RWPE2 (cell line): Measurements from ENCODE around the gene INPP5A.
A peak's percentile ranks its signal among the peaks of the same experiment; 100 is the strongest.

Experiments used
- ATAC-seq: fragments of 200-7000 bp; cut with Tn5 transposase; 3 replicates; pipeline ENCODE4 v1.9.1; 2021; ENCODE audit warnings: low read depth
- DNase-seq: peaks from one replicate; pipeline ENCODE4 v3.0.0-alpha.2; 2020; ENCODE audit warnings: low spot score
- H3K27ac ChIP-seq: fragments of 450-650 bp; 2 replicates; pipeline ENCODE4 v1.5.1; 2017; ENCODE audit warnings: mild to moderate bottlenecking; ENCODE audit not compliant: poor library complexity, severe bottlenecking
- H3K27me3 ChIP-seq: fragments of 250-450 bp; sonication (Bioruptor Pico); 2 replicates; pipeline ENCODE4 v1.5.1; 2021; ENCODE audit warnings: mild to moderate bottlenecking, moderate library complexity; ENCODE audit not compliant: insufficient read depth, poor library complexity, severe bottlenecking
- H3K36me3 ChIP-seq: fragments of 250-450 bp; sonication (Bioruptor Pico); 2 replicates; pipeline ENCODE4 v1.5.1; 2020; ENCODE audit warnings: low read depth, mild to moderate bottlenecking, moderate library complexity
- H3K4me1 ChIP-seq: fragments of 250-450 bp; sonication (Bioruptor Pico); 2 replicates; pipeline ENCODE4 v1.5.1; 2021; ENCODE audit warnings: mild to moderate bottlenecking, moderate library complexity; ENCODE audit not compliant: insufficient read depth, poor library complexity, severe bottlenecking
- H3K4me3 ChIP-seq: fragments of 250-450 bp; sonication (Bioruptor Pico); 2 replicates; pipeline ENCODE4 v1.5.1; 2021; ENCODE audit warnings: mild to moderate bottlenecking, moderate library complexity; ENCODE audit not compliant: severe bottlenecking
- H3K9me3 ChIP-seq: fragments of 250-450 bp; sonication (Bioruptor Pico); 2 replicates; pipeline ENCODE4 v1.5.1; 2021; ENCODE audit warnings: mild to moderate bottlenecking, moderate library complexity; ENCODE audit not compliant: severe bottlenecking
- TF ChIP-seq, protein P1 (sequence below): fragments of 450-650 bp; IDR thresholded peaks from one replicate; pipeline ENCODE4 v1.5.1; 2017; ENCODE audit warnings: mild to moderate bottlenecking, moderate library complexity; ENCODE audit not compliant: poor library complexity, severe bottlenecking

Gene INPP5A

GRCh38 chr10:132496360-132497062, 41.1 kb upstream of the INPP5A start:
- no peaks in the 10 kb centered on the region for H3K36me3 ChIP-seq
- ATAC-seq (no peak), DNase-seq (peak; percentile 42)
- no peaks in the 10 kb centered on the region for H3K4me1 ChIP-seq
- no peaks in the 10 kb centered on the region for H3K9me3 ChIP-seq
- H3K27me3 ChIP-seq, result no peaks in the 10 kb centered on the region
- TF ChIP-seq, protein P1, sequence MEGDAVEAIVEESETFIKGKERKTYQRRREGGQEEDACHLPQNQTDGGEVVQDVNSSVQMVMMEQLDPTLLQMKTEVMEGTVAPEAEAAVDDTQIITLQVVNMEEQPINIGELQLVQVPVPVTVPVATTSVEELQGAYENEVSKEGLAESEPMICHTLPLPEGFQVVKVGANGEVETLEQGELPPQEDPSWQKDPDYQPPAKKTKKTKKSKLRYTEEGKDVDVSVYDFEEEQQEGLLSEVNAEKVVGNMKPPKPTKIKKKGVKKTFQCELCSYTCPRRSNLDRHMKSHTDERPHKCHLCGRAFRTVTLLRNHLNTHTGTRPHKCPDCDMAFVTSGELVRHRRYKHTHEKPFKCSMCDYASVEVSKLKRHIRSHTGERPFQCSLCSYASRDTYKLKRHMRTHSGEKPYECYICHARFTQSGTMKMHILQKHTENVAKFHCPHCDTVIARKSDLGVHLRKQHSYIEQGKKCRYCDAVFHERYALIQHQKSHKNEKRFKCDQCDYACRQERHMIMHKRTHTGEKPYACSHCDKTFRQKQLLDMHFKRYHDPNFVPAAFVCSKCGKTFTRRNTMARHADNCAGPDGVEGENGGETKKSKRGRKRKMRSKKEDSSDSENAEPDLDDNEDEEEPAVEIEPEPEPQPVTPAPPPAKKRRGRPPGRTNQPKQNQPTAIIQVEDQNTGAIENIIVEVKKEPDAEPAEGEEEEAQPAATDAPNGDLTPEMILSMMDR, result no peak
- no peak overlapping the region for H3K4me3 ChIP-seq
- H3K27ac ChIP-seq, result no peak overlapping the region

GRCh38 chr10:132497063-132497680, 40.4 kb upstream of the INPP5A start:
- H3K36me3 ChIP-seq, result no peaks in the 10 kb centered on the region
- no peaks in the 10 kb centered on the region for H3K4me1 ChIP-seq
- H3K27ac ChIP-seq, result no peak overlapping the region
- ATAC-seq, result no peak
- no peak overlapping the region for H3K4me3 ChIP-seq
- TF ChIP-seq, protein P1, result no peak
- H3K9me3 ChIP-seq, result no peaks in the 10 kb centered on the region
- peak; percentile 27 for DNase-seq
- no peaks in the 10 kb centered on the region for H3K27me3 ChIP-seq

- no peaks in the 10 kb centered on the region for H3K9me3 ChIP-seq
- H3K27me3 ChIP-seq, result no peaks in the 10 kb centered on the region
- no peak for ATAC-seq
Measured at GRCh38 chr10:132497861-132498561, 39.6 kb upstream of the INPP5A start.

GRCh38 chr10:132498562-132499366, 38.8 kb upstream of the INPP5A start:
- no peak for ATAC-seq
- TF ChIP-seq, protein P1, result no peak
- Histone ChIP-seq H3K4me3 (no peak overlapping the region), H3K4me1 (no peaks in the 10 kb centered on the region), H3K9me3 (no peaks in the 10 kb centered on the region), H3K27ac (no peak overlapping the region), H3K27me3 (no peaks in the 10 kb centered on the region), H3K36me3 (no peaks in the 10 kb centered on the region)
- peak; percentile 22 for DNase-seq

More at GRCh38 chr10:132497861-132498561, 39.6 kb upstream of the INPP5A start:
- no peak for DNase-seq
- no peaks in the 10 kb centered on the region for H3K4me1 ChIP-seq
- no peak overlapping the region for H3K27ac ChIP-seq
- no peaks in the 10 kb centered on the region for H3K36me3 ChIP-seq
- TF ChIP-seq, protein P1, result no peak
- no peak overlapping the region for H3K4me3 ChIP-seq
